Measurements from ENCODE around the gene TMEM63B.

Gene TMEM63B

GRCh38 chr6:44148306-44148705 lies 21.0 kb downstream of the TMEM63B start:
- Histone ChIP-seq H3K9me3 (ENCODE audit: insufficient read depth, low read depth, low read length) (no peaks in the 10 kb centered on the region), H4K20me1 (ENCODE audit: insufficient read depth, low read length, poor library complexity, severe bottlenecking) (no peaks in the 10 kb centered on the region), H3K9me2 (replicated peaks; ENCODE audit: low read depth, low read length) (no peaks in the 10 kb centered on the region), H3K9ac (ENCODE audit: low read depth, low read length, poor library complexity, severe bottlenecking) (no peak overlapping the region), H3F3A (ENCODE audit: low read depth) (no peaks in the 10 kb centered on the region), H3K79me2 (ENCODE audit: insufficient read depth, low read length) (no peaks in the 10 kb centered on the region), H3K4me3 (ENCODE audit: low read length, poor library complexity, severe bottlenecking) (no peak overlapping the region), H3K36me3 (ENCODE audit: insufficient read depth, low read length) (no peaks in the 10 kb centered on the region; the same call in 1 of the 2 replicates), H2AFZ (ENCODE audit: low read length) (no peak overlapping the region), H3K4me2 (ENCODE audit: low read depth, low read length, poor library complexity, severe bottlenecking) (no peak overlapping the region), H3K27me3 (ENCODE audit: insufficient read depth, low read length, poor library complexity, severe bottlenecking) (no peaks in the 10 kb centered on the region), H3K4me1 (ENCODE audit: insufficient read depth, low read length, poor library complexity, severe bottlenecking) (no peaks in the 10 kb centered on the region)
- TF ChIP-seq EZH2phosphoT487 (IDR thresholded peaks at IDR 0.05; ENCODE audit: borderline replicate concordance) (no peak), CTCF (conservative IDR thresholded peaks at IDR 0.05; ENCODE audit: low read length) (no peak)

- Histone ChIP-seq H3K4me3 (ENCODE audit: low read length, poor library complexity, severe bottlenecking) (no peak overlapping the region), H3K4me1 (ENCODE audit: insufficient read depth, low read length, poor library complexity, severe bottlenecking) (no peaks in the 10 kb centered on the region), H3K27me3 (ENCODE audit: insufficient read depth, low read length, poor library complexity, severe bottlenecking) (no peaks in the 10 kb centered on the region), H3K9me3 (ENCODE audit: insufficient read depth, low read depth, low read length) (no peaks in the 10 kb centered on the region), H3K9ac (ENCODE audit: low read depth, low read length, poor library complexity, severe bottlenecking) (no peak overlapping the region), H3F3A (ENCODE audit: low read depth) (no peaks in the 10 kb centered on the region), H3K4me2 (ENCODE audit: low read depth, low read length, poor library complexity, severe bottlenecking) (no peak overlapping the region), H3K79me2 (ENCODE audit: insufficient read depth, low read length) (no peaks in the 10 kb centered on the region), H3K36me3 (ENCODE audit: insufficient read depth, low read length) (no peaks in the 10 kb centered on the region; the same call in 1 of the 2 replicates), H3K9me2 (replicated peaks; ENCODE audit: low read depth, low read length) (no peaks in the 10 kb centered on the region), H4K20me1 (ENCODE audit: insufficient read depth, low read length, poor library complexity, severe bottlenecking) (no peaks in the 10 kb centered on the region), H2AFZ (ENCODE audit: low read length) (no peak overlapping the region)
- TF ChIP-seq EZH2phosphoT487 (IDR thresholded peaks at IDR 0.05; ENCODE audit: borderline replicate concordance) = no peak
- no peak for TF ChIP-seq CTCF (conservative IDR thresholded peaks at IDR 0.05; ENCODE audit: low read length)
These were observed 22.1 kb downstream of the TMEM63B start for GRCh38 chr6:44149369-44150012.

GRCh38 chr6:44150317-44150917 lies 23.1 kb downstream of the TMEM63B start:
- no peaks in the 10 kb centered on the region for H3K9me3 ChIP-seq (ENCODE audit: insufficient read depth, low read depth, low read length)
- no peaks in the 10 kb centered on the region for H3F3A ChIP-seq (ENCODE audit: low read depth)
- H3K9ac ChIP-seq (ENCODE audit: low read depth, low read length, poor library complexity, severe bottlenecking) = no peak overlapping the region
- no peaks in the 10 kb centered on the region for H3K9me2 ChIP-seq (replicated peaks; ENCODE audit: low read depth, low read length)
- H3K4me3 ChIP-seq (ENCODE audit: low read length, poor library complexity, severe bottlenecking) = no peak overlapping the region
- H3K27me3 ChIP-seq (ENCODE audit: insufficient read depth, low read length, poor library complexity, severe bottlenecking) = no peaks in the 10 kb centered on the region
- H3K79me2 ChIP-seq (ENCODE audit: insufficient read depth, low read length) = no peaks in the 10 kb centered on the region
- H2AFZ ChIP-seq (ENCODE audit: low read length) = no peak overlapping the region
- no peaks in the 10 kb centered on the region; the same call in 1 of the 2 replicates for H3K36me3 ChIP-seq (ENCODE audit: insufficient read depth, low read length)
- no peak overlapping the region for H3K4me2 ChIP-seq (ENCODE audit: low read depth, low read length, poor library complexity, severe bottlenecking)
- no peak for TF ChIP-seq CTCF (conservative IDR thresholded peaks at IDR 0.05; ENCODE audit: low read length)
- no peak for TF ChIP-seq EZH2phosphoT487 (IDR thresholded peaks at IDR 0.05; ENCODE audit: borderline replicate concordance)
- no peaks in the 10 kb centered on the region for H3K4me1 ChIP-seq (ENCODE audit: insufficient read depth, low read length, poor library complexity, severe bottlenecking)
- no peaks in the 10 kb centered on the region for H4K20me1 ChIP-seq (ENCODE audit: insufficient read depth, low read length, poor library complexity, severe bottlenecking)

All from Loucy (cell line).